Thoracic aorta (tissue), 2 donors: ENCODE measurements around the gene CNGB1. TPM values are rescaled to one million over a fixed set of nuclear protein-coding genes. Genes with fewer than 3 reads are reported as not detected.
"Not testable (repeated sequence)": the region's sequence is repeated elsewhere in the genome, so short reads cannot be mapped to it uniquely, and the experiment has no call there.

ENCODE experiments used
- ATAC-seq: fragments of 150-250 bp; one replicate; pipeline ENCODE4 v1.8.0; 2017; ENCODE audit warnings: low read depth; ENCODE audit not compliant: insufficient number of reproducible peaks, low FRiP score
- DNase-seq: peaks from one replicate; pipeline ENCODE4 v3.0.0-alpha.2; 2020; ENCODE audit warnings: low spot score
- H3K27ac ChIP-seq, 2 donors: fragments of 200-600 bp; sonication (generic); 1 replicate in 1 of 2; 2 replicates in 1 of 2; pipeline ENCODE4 v1.5.1; 2016; ENCODE audit warnings: mild to moderate bottlenecking in 2 of 2, moderate library complexity in 2 of 2
- H3K27me3 ChIP-seq: fragments of 200-600 bp; sonication (generic); replicated peaks from 2 replicates; pipeline ENCODE4 v1.6.0; 2016; ENCODE audit warnings: mild to moderate bottlenecking; ENCODE audit not compliant: insufficient read depth
- H3K36me3 ChIP-seq: fragments of 200-600 bp; sonication (generic); one replicate; pipeline ENCODE4 v1.5.1; 2016
- H3K4me1 ChIP-seq, 2 donors: fragments of 200-600 bp; sonication (generic); 1 replicate in 1 of 2; 2 replicates in 1 of 2; pipeline versions ENCODE4 v1.5.1 to v1.6.0; 2016; ENCODE audit warnings: low read depth in 2 of 2, mild to moderate bottlenecking in 1 of 2; ENCODE audit not compliant: control insufficient read depth in 1 of 2
- H3K4me3 ChIP-seq: fragments of 200-600 bp; sonication (generic); 2 replicates; pipeline ENCODE4 v1.5.1; 2016; ENCODE audit warnings: mild to moderate bottlenecking
- H3K9me3 ChIP-seq: fragments of 200-600 bp; sonication (generic); 2 replicates; pipeline ENCODE4 v1.5.1; 2016
- CTCF ChIP-seq: fragments of 200-600 bp; sonication (generic); IDR thresholded peaks from one replicate; pipeline ENCODE4 v1.5.1; 2019; ENCODE audit warnings: antibody characterized with exemption
- total RNA-seq, 2 donors: library from RNA; depleted of rRNA; stranded (reverse); fragments of >200 nt; gene quantifications; one replicate each; pipeline versions ENCODE4 v1.1.0 to v1.2.3, GENCODE V29; 2016

CNGB1 gene
- total RNA-seq, 2 donors from 2014 or later = not detected

DNA sequence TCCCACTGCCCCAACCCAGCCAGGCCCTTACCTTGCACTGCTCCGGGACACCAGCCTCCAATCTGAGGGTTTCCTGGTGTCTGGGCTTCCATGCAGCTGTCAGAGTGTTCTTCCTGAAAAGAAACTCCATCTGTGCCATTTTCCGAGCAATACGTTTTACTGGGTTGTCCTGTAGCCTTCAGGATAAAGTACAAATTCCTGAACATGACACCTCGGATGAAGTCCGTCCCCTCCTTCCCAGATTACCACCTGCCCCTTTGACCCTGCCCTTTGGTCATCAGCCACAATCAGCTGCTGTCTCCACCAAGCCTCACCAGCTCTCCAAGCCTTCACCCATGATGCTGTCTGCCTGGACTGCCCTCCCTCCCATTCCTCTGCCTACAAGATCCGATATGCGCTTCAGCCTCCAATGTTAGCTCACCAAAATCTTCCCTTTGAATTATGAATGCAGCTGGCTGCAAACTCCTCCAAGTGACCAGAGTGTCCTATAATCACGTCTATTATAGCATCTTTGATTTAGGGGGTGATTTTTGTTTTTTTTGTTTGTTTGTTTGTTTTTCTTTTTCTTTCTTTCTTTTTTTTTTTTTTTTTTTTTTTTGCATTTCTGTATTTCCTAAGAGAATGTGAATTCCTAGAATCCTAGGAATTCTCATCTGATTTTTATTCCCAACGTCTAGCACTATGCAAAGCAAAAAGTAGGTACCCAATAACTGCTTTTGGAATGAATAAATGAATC is 108.1 kb downstream of the CNGB1 start:
- Histone ChIP-seq H3K27me3 (no peaks in the 10 kb centered on the region), H3K27ac (no peak overlapping the region), H3K36me3 (no peaks in the 10 kb centered on the region), H3K9me3 (no peaks in the 10 kb centered on the region), H3K4me3 (no peak overlapping the region), H3K4me1 (no peaks in the 10 kb centered on the region)
- ATAC-seq (no peak), DNase-seq (no peak)
- TF ChIP-seq CTCF = no peak

GRCh38 chr16:57859331-57859730 is 111.6 kb downstream of the CNGB1 start:
- Histone ChIP-seq H3K9me3 (peaks cover 6% of the 10 kb centered on the region), H3K4me1 (no peaks in the 10 kb centered on the region), H3K27ac (no peak overlapping the region), H3K27me3 (no peaks in the 10 kb centered on the region), H3K36me3 (no peaks in the 10 kb centered on the region), H3K4me3 (no peak overlapping the region)
- no peak for TF ChIP-seq CTCF
- DNase-seq (no peak), ATAC-seq (no peak)

GRCh38 chr16:57858635-57859034 is 112.3 kb downstream of the CNGB1 start:
- Histone ChIP-seq H3K27ac (no peak overlapping the region), H3K4me3 (no peak overlapping the region), H3K4me1 (no peaks in the 10 kb centered on the region), H3K36me3 (no peaks in the 10 kb centered on the region), H3K27me3 (no peaks in the 10 kb centered on the region), H3K9me3 (peaks cover 6% of the 10 kb centered on the region)
- ATAC-seq (no peak), DNase-seq (no peak)
- TF ChIP-seq CTCF = no peak

GRCh38 chr16:57857991-57858390 is 112.9 kb downstream of the CNGB1 start:
- not testable (repeated sequence) for DNase-seq, H3K27ac ChIP-seq, H3K36me3 ChIP-seq, ATAC-seq, H3K27me3 ChIP-seq, H3K4me1 ChIP-seq, H3K9me3 ChIP-seq, H3K4me3 ChIP-seq

DNA sequence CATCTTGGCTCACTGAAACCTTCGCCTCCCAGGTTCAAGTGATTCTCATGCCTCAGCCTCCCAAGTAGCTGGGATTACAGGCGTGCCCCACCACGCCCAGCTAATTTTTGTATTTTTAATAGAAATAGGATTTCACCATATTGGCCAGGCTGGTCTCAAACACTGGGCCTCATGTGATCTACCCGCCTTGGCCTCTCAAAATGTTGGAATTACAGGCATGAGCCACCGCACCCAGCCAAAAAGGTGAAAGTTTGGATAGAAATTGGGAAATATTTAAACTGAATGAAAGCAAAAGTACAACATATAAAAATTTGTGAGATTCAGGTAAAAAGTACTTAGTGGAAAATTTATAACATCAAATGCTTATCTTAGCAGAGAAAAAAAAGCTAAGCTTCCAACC is 115.7 kb downstream of the CNGB1 start:
- no peak for DNase-seq
- peaks cover 6% of the 10 kb centered on the region for H3K9me3 ChIP-seq

More for the DNA sequence above, 115.7 kb downstream of the CNGB1 start:
- no peaks in the 10 kb centered on the region for H3K4me1 ChIP-seq
- no peak for ATAC-seq
- no peak for TF ChIP-seq CTCF
- H3K4me3 ChIP-seq = no peak overlapping the region
- no peaks in the 10 kb centered on the region for H3K36me3 ChIP-seq
- H3K27me3 ChIP-seq = no peaks in the 10 kb centered on the region
- no peak overlapping the region for H3K27ac ChIP-seq
